ENCODE results near the gene FREM2.

- TF ChIP-seq EZH2 (IDR thresholded peaks at IDR 0.05; ENCODE audit: borderline replicate concordance, low read depth, low read length, poor library complexity, severe bottlenecking) = no peak
- no peak for TF ChIP-seq CTCF (conservative IDR thresholded peaks at IDR 0.05; ENCODE audit: low read depth, low read length)
These were observed 68.9 kb downstream of the FREM2 start for GRCh38 chr13:38755793-38756192.
